Uterus (tissue), 2 donors: ENCODE measurements around the gene HIVEP3.

ENCODE experiments used
- POLR2A ChIP-seq, 2 donors: fragments of 450-650 bp; IDR thresholded peaks; one replicate each; pipeline ENCODE4 v1.6.1; 2016; ENCODE audit warnings: antibody characterized with exemption in 2 of 2, mild to moderate bottlenecking in 1 of 2, moderate library complexity in 1 of 2
- TF ChIP-seq, protein P1 (sequence below), 4 experiments: fragments of 200-600 bp in 2 of 4; fragments of 450-650 bp in 2 of 4; sonication (generic) in 2 of 4; IDR thresholded peaks; one replicate each; pipeline ENCODE4 v1.5.1; 2016 to 2019; ENCODE audit warnings: antibody characterized with exemption in 4 of 4, mild to moderate bottlenecking in 2 of 4, moderate library complexity in 1 of 4

DNA sequence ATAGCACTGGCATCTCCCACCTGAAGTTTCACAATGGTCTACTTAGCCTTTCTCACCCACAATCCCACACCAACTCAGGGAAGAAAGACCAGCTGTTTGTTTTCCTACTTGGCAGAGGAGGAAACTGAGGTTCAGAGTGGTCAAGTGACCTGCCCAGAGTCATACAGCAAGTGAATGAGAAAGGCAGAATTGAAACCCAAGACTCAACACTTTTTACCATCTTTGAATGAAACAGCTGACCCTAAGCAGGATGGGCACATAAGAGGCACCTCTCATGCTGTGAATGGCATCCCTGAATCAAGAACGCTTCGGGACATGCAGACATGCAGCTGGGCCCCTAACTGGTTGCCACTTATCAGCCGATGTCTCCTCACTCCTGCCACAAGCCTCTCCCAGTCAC is 193.8 kb downstream of the HIVEP3 start:
- TF ChIP-seq, protein P1, sequence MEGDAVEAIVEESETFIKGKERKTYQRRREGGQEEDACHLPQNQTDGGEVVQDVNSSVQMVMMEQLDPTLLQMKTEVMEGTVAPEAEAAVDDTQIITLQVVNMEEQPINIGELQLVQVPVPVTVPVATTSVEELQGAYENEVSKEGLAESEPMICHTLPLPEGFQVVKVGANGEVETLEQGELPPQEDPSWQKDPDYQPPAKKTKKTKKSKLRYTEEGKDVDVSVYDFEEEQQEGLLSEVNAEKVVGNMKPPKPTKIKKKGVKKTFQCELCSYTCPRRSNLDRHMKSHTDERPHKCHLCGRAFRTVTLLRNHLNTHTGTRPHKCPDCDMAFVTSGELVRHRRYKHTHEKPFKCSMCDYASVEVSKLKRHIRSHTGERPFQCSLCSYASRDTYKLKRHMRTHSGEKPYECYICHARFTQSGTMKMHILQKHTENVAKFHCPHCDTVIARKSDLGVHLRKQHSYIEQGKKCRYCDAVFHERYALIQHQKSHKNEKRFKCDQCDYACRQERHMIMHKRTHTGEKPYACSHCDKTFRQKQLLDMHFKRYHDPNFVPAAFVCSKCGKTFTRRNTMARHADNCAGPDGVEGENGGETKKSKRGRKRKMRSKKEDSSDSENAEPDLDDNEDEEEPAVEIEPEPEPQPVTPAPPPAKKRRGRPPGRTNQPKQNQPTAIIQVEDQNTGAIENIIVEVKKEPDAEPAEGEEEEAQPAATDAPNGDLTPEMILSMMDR (IDR thresholded peaks at IDR 0.05) = no peak
- TF ChIP-seq POLR2A (IDR thresholded peaks at IDR 0.05) = no peak
